Measurements from ENCODE around the gene FAM78B. TPM values are rescaled to one million over a fixed set of nuclear protein-coding genes. Genes with fewer than 3 reads are reported as not detected.

The FAM78B gene
- total and polyA plus RNA-seq, 10 of the 15 experiments (the other 5 are each of a cell fraction or from before 2014, with no cell fraction given), result 0.10 to 4.9 (median 1.6) TPM

GRCh38 chr1:166031932-166032571, 134.7 kb downstream of the FAM78B start:
- Histone ChIP-seq H3K9ac (ENCODE audit: control insufficient read depth, insufficient read depth, low read length) (no peak overlapping the region), H3K27ac (ENCODE audit: control insufficient read depth, insufficient read depth) (no peak overlapping the region), H3K79me2 (ENCODE audit: control insufficient read depth, insufficient read depth, low read length) (no peaks in the 10 kb centered on the region), H3K4me2 (ENCODE audit: control insufficient read depth, insufficient read depth) (no peak overlapping the region), H3K36me3 (ENCODE audit: control insufficient read depth in 2 of 2, insufficient read depth in 2 of 2, low read length in 1 of 2) (no peaks in the 10 kb centered on the region), H2AFZ (ENCODE audit: control insufficient read depth, low read depth, low read length) (no peak overlapping the region), H3K4me1 (ENCODE audit: control insufficient read depth, insufficient read depth, low read length) (no peaks in the 10 kb centered on the region), H3K9me3 (replicated peaks; ENCODE audit: control insufficient read depth, insufficient read depth, low read length) (no peaks in the 10 kb centered on the region), H4K20me1 (ENCODE audit: control insufficient read depth, insufficient read depth) (no peaks in the 10 kb centered on the region), H3K4me3 (no peak overlapping the region), H3K27me3 (replicated peaks in 1 of 2; ENCODE audit: control insufficient read depth in 2 of 2, insufficient read depth in 2 of 2, low read length in 1 of 2) (no peaks in the 10 kb centered on the region)
- in situ Hi-C loops (cut with MboI), result no loop called here
- WGBS (ENCODE audit: insufficient coverage, insufficient replicate concordance, low lambda C conversion rate, missing lambda C conversion rate), result 100% methylated on average over 1 of the region's 1 CpG
- SMC1A ChIA-PET (ENCODE audit: uncharacterized antibody, unreplicated experiment), result interaction anchor here (0.6 to 0.8 kb wide), 2 partner anchors 9 to 1102 kb away, joined by 3 read pairs; no protein-coding TSS in a partner anchor
- RAD21 ChIA-PET (ENCODE audit: unreplicated experiment), result no interaction called here
- DNase-seq (ENCODE audit: low read depth, low spot score) (no peak), FAIRE-seq (no peak), ATAC-seq (no peak)
- CTCF ChIA-PET, result no interaction called here
- intact Hi-C loops (cut with micrococcal nuclease; ENCODE audit: unreplicated experiment), result loop anchor here (5.0 kb wide), 1 partner anchor 235 kb away; no protein-coding TSS in a partner anchor
- POLR2A ChIA-PET, result no interaction called here
- TF ChIP-seq GATAD2B (conservative IDR thresholded peaks at IDR 0.05; ENCODE audit: low read depth) (no peak), ELK1 (IDR thresholded peaks at IDR 0.05; ENCODE audit: low read depth, low read length) (no peak), PAX8 (IDR thresholded peaks at IDR 0.05) (no peak), KLF5 (IDR thresholded peaks at IDR 0.05; ENCODE audit: partially characterized antibody) (no peak)
- no TSS peak for BruUV-seq (replicated peaks)

All from GM12878 (cell line).